Measurements from ENCODE around the gene B4GALT5.

DNA sequence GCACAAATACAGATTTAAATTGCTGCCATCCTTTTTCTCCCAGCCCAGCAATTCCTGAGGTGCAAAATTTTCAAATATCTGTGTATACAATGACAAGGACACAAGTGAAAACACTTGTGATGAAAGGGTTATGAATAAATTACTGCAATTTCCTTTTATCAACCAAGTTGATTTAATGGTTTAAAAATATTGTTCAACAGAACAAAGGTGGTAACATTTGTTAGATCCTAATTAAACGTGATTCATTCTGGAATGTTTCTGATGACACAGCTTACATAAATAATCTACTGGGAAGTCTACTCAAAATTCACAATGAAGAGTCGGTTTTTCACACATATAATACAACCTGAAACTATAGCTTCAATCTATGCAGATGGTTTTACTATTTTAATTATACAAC, 17.1 kb downstream of the B4GALT5 start:
- TF ChIP-seq, protein P1, sequence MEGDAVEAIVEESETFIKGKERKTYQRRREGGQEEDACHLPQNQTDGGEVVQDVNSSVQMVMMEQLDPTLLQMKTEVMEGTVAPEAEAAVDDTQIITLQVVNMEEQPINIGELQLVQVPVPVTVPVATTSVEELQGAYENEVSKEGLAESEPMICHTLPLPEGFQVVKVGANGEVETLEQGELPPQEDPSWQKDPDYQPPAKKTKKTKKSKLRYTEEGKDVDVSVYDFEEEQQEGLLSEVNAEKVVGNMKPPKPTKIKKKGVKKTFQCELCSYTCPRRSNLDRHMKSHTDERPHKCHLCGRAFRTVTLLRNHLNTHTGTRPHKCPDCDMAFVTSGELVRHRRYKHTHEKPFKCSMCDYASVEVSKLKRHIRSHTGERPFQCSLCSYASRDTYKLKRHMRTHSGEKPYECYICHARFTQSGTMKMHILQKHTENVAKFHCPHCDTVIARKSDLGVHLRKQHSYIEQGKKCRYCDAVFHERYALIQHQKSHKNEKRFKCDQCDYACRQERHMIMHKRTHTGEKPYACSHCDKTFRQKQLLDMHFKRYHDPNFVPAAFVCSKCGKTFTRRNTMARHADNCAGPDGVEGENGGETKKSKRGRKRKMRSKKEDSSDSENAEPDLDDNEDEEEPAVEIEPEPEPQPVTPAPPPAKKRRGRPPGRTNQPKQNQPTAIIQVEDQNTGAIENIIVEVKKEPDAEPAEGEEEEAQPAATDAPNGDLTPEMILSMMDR (conservative IDR thresholded peaks at IDR 0.05 in 1 of 2, IDR thresholded peaks at IDR 0.05 in 1 of 2; ENCODE audit: extremely low read depth in 1 of 2, insufficient read depth in 1 of 2, low read depth in 1 of 2, low read length in 2 of 2), result no peak
- no peak for TF ChIP-seq EZH2 (IDR thresholded peaks at IDR 0.05; ENCODE audit: borderline replicate concordance, low read length)
